H9 (cell line): ENCODE data around the gene BSPRY. TPM values are rescaled to one million over a fixed set of nuclear protein-coding genes. Genes with fewer than 3 reads are reported as not detected.

Experiments
- DNase-seq: peaks from one replicate; pipeline ENCODE4 v3.0.0-alpha.2; 2017
- H2AFZ ChIP-seq: one replicate; pipeline ENCODE4 v1.6.1; 2013; ENCODE audit warnings: mild to moderate bottlenecking, low read length, control low read depth, moderate library complexity
- H2AK5ac ChIP-seq: 2 replicates; pipeline ENCODE4 v1.6.1; 2013; ENCODE audit warnings: low read length, control low read depth, mixed read lengths; ENCODE audit not compliant: insufficient read length
- H2BK120ac ChIP-seq: one replicate; pipeline ENCODE4 v1.6.1; 2013; ENCODE audit warnings: low read depth, mild to moderate bottlenecking, low read length, control low read depth, inconsistent platforms; ENCODE audit not compliant: poor library complexity, severe bottlenecking
- H2BK12ac ChIP-seq: 2 replicates; pipeline ENCODE4 v1.6.1; 2013; ENCODE audit warnings: low read length, control low read depth, mixed read lengths, low read depth; ENCODE audit not compliant: insufficient read length
- H2BK15ac ChIP-seq: 2 replicates; pipeline ENCODE4 v1.6.1; 2013; ENCODE audit warnings: low read depth, low read length, control low read depth
- H2BK20ac ChIP-seq: one replicate; pipeline ENCODE4 v1.6.1; 2013; ENCODE audit warnings: low read depth, mild to moderate bottlenecking, low read length, control low read depth, inconsistent platforms; ENCODE audit not compliant: poor library complexity, severe bottlenecking
- H2BK5ac ChIP-seq: 2 replicates; pipeline ENCODE4 v1.6.1; 2013; ENCODE audit warnings: low read length, control low read depth, mixed read lengths; ENCODE audit not compliant: insufficient read length
- H3K14ac ChIP-seq: 2 replicates; pipeline ENCODE4 v1.6.1; 2013; ENCODE audit warnings: low read length, control low read depth; ENCODE audit not compliant: insufficient read depth
- H3K18ac ChIP-seq: 2 replicates; pipeline ENCODE4 v1.6.1; 2013; ENCODE audit warnings: low read depth, mild to moderate bottlenecking, mixed read lengths, low read length, control low read depth; ENCODE audit not compliant: insufficient read length
- H3K23ac ChIP-seq: 2 replicates; pipeline ENCODE4 v1.6.1; 2013; ENCODE audit warnings: low read length, control low read depth, mixed read lengths, low read depth; ENCODE audit not compliant: insufficient read length
- H3K23me2 ChIP-seq: 2 replicates; pipeline ENCODE4 v1.6.1; 2013; ENCODE audit warnings: low read depth, mild to moderate bottlenecking, mixed read lengths, low read length, control low read depth; ENCODE audit not compliant: insufficient read length, poor library complexity, severe bottlenecking
- H3K27ac ChIP-seq: 2 replicates; pipeline ENCODE4 v1.5.1; 2013; ENCODE audit warnings: low read length, control low read depth, mixed read lengths, low read depth; ENCODE audit not compliant: insufficient read length
- H3K27me3 ChIP-seq: 2 replicates; pipeline ENCODE4 v1.6.1; 2013; ENCODE audit warnings: low read length, control low read depth, inconsistent platforms; ENCODE audit not compliant: insufficient read depth
- H3K4ac ChIP-seq: 2 replicates; pipeline ENCODE4 v1.6.1; 2013; ENCODE audit warnings: low read depth, mild to moderate bottlenecking, control low read depth, inconsistent platforms, low read length, moderate library complexity
- H3K4me1 ChIP-seq: 2 replicates; pipeline ENCODE4 v1.6.1; 2013; ENCODE audit warnings: low read length, control low read depth, inconsistent platforms; ENCODE audit not compliant: insufficient read depth
- H3K4me2 ChIP-seq: 2 replicates; pipeline ENCODE4 v1.6.1; 2013; ENCODE audit warnings: low read length, control low read depth, mixed read lengths; ENCODE audit not compliant: insufficient read length, insufficient read depth
- H3K56ac ChIP-seq: 2 replicates; pipeline ENCODE4 v1.6.1; 2013; ENCODE audit warnings: low read depth, mild to moderate bottlenecking, mixed read lengths, low read length, control low read depth; ENCODE audit not compliant: insufficient read length
- H3K79me1 ChIP-seq: 2 replicates; pipeline ENCODE4 v1.6.1; 2013; ENCODE audit warnings: low read depth, mild to moderate bottlenecking, moderate library complexity, low read length, control low read depth, inconsistent platforms; ENCODE audit not compliant: insufficient read depth, poor library complexity, severe bottlenecking
- H3K79me2 ChIP-seq: 2 replicates; pipeline ENCODE4 v1.6.1; 2013; ENCODE audit warnings: low read length, control low read depth, inconsistent platforms; ENCODE audit not compliant: insufficient read depth
- H3K9ac ChIP-seq: 2 replicates; pipeline ENCODE4 v1.6.1; 2013; ENCODE audit warnings: low read length, control low read depth, mixed read lengths; ENCODE audit not compliant: insufficient read length; ENCODE audit errors: extremely low read depth
- H3K9me3 ChIP-seq: one replicate; pipeline ENCODE4 v1.6.1; 2013; ENCODE audit warnings: low read depth, low read length, inconsistent platforms; ENCODE audit not compliant: control insufficient read depth
- H3T11ph ChIP-seq: one replicate; pipeline ENCODE4 v1.6.1; 2013; ENCODE audit warnings: mild to moderate bottlenecking, low read length, control low read depth, inconsistent platforms
- H4K20me1 ChIP-seq: one replicate; pipeline ENCODE4 v1.6.1; 2013; ENCODE audit not compliant: control insufficient read depth, insufficient read length, insufficient read depth
- H4K5ac ChIP-seq: 2 replicates; pipeline ENCODE4 v1.6.1; 2013; ENCODE audit warnings: low read depth, mild to moderate bottlenecking, mixed read lengths, low read length, control low read depth; ENCODE audit not compliant: insufficient read length
- H4K8ac ChIP-seq: replicated peaks from 2 replicates; pipeline ENCODE4 v1.6.1; 2013; ENCODE audit warnings: low read length, control low read depth, mixed read lengths, low read depth; ENCODE audit not compliant: insufficient read length
- H4K91ac ChIP-seq: 2 replicates; pipeline ENCODE4 v1.6.1; 2013; ENCODE audit warnings: low read depth, mild to moderate bottlenecking, moderate library complexity, mixed read lengths, low read length, control low read depth; ENCODE audit not compliant: insufficient read length
- H3K27ac Mint-ChIP-seq, 3 experiments: 2 replicates in 2 of 3; 3 replicates in 1 of 3; pipeline ENCODE4 v1.8.0; 2020 to 2021; ENCODE audit warnings: mixed read lengths in 3 of 3, mild to moderate bottlenecking in 1 of 3, moderate library complexity in 1 of 3
- H3K27me3 Mint-ChIP-seq: 2 replicates; pipeline ENCODE4 v1.8.0; 2021; ENCODE audit warnings: low read depth, mild to moderate bottlenecking, moderate library complexity, mixed read lengths
- H3K36me3 Mint-ChIP-seq, 3 experiments: 2 replicates in 2 of 3; 3 replicates in 1 of 3; pipeline ENCODE4 v1.8.0; 2020 to 2021; ENCODE audit warnings: low read depth in 3 of 3, mixed read lengths in 3 of 3; ENCODE audit not compliant: insufficient read depth in 1 of 3
- H3K4me1 Mint-ChIP-seq, 2 experiments: 2 replicates each; pipeline ENCODE4 v1.8.0; 2020; ENCODE audit warnings: mixed read lengths in 2 of 2
- H3K4me3 Mint-ChIP-seq, 2 experiments: 2 replicates in 1 of 2; 3 replicates in 1 of 2; pipeline ENCODE4 v1.8.0; 2020 to 2021; ENCODE audit warnings: mild to moderate bottlenecking in 2 of 2, mixed read lengths in 2 of 2, moderate library complexity in 1 of 2
- H3K9me3 Mint-ChIP-seq, 2 experiments: 2 replicates in 1 of 2; 3 replicates in 1 of 2; pipeline ENCODE4 v1.8.0; 2020; ENCODE audit warnings: mild to moderate bottlenecking in 2 of 2, mixed read lengths in 2 of 2, moderate library complexity in 1 of 2
- CTCF ChIP-seq: fragments of 200-600 bp; sonication (generic); conservative IDR thresholded peaks from 3 replicates; pipeline ENCODE4 v1.8.0; 2021; ENCODE audit warnings: antibody characterized with exemption, mild to moderate bottlenecking
- WGBS: extraction: QIAGEN DNeasy Blood & Tissue Kit; methylation state at CpG from one replicate; pipeline ENCODE4 v1.1.7; 2013; ENCODE audit warnings: missing lambda C conversion rate, low lambda C conversion rate, mixed read lengths; ENCODE audit not compliant: insufficient read length; ENCODE audit errors: extremely low coverage; 5-methylcytosine and 5-hydroxymethylcytosine counted together
- total RNA-seq: library from RNA; stranded (reverse); gene quantifications from 2 replicates; pipeline ENCODE4 v1.2.1, GENCODE V29; 2021

Gene BSPRY
- total RNA-seq, 1 experiment from 2014 or later = 4.5 TPM

- H3K9me3 Mint-ChIP-seq = no peaks in the 10 kb centered on the region
Measured at GRCh38 chr9:113356686-113357292, 7.4 kb downstream of the BSPRY start.

More at GRCh38 chr9:113356686-113357292, 7.4 kb downstream of the BSPRY start:
- WGBS = no CpG with 5 or more reads among the region's 7 CpGs
- H3K18ac ChIP-seq = no peak overlapping the region
- H4K91ac ChIP-seq = no peak overlapping the region
- H3K79me2 ChIP-seq = no peaks in the 10 kb centered on the region
- no peak overlapping the region for H2AK5ac ChIP-seq
- no peaks in the 10 kb centered on the region; the same call in 1 of the 2 replicates for H3K4me1 ChIP-seq
- no peak overlapping the region for H2BK12ac ChIP-seq
- no peaks in the 10 kb centered on the region for H3K27me3 ChIP-seq
- Mint-ChIP-seq H3K4me1 (peaks cover 6 to 7% of the 10 kb centered on the region in 2 experiments), H3K36me3 (no peaks in the 10 kb centered on the region; a peak in 1 of 7 replicates), H3K4me3 (no peak overlapping the region), H3K27ac (no peak overlapping the region; a peak in 1 of 7 replicates), H3K27me3 (peaks cover 3% of the 10 kb centered on the region; the same call in 1 of the 2 replicates)
- DNase-seq = no peak
- H3K9ac ChIP-seq = no peak overlapping the region
- H3K23ac ChIP-seq = no peak overlapping the region
- H4K8ac ChIP-seq = no peak overlapping the region
- no peak overlapping the region for H4K5ac ChIP-seq
- H2BK15ac ChIP-seq = no peak overlapping the region
- no peak overlapping the region for H3K27ac ChIP-seq
- H3K79me1 ChIP-seq = no peaks in the 10 kb centered on the region
- no peak overlapping the region for H2BK5ac ChIP-seq
- H3K14ac ChIP-seq = no peak overlapping the region
- no peaks in the 10 kb centered on the region for H4K20me1 ChIP-seq
- TF ChIP-seq CTCF = no peak
- H3K4ac ChIP-seq = no peak overlapping the region
- no peak overlapping the region for H2BK120ac ChIP-seq
- no peaks in the 10 kb centered on the region for H3K23me2 ChIP-seq
- no peak overlapping the region for H3K56ac ChIP-seq
- H2BK20ac ChIP-seq = no peak overlapping the region
- no peak overlapping the region for H3T11ph ChIP-seq
- H3K4me2 ChIP-seq = no peak overlapping the region
- no peaks in the 10 kb centered on the region for H3K9me3 ChIP-seq
- no peak overlapping the region for H2AFZ ChIP-seq
